Stimulated activated effector memory CD8-positive, alpha-beta T cell treated with anti-CD3 and anti-CD28 coated beads, Interleukin-12 subunit alpha, Interleukin-12 subunit beta, amount 100 ng/mL, for 72 hours (primary cell): ENCODE data around the gene ANO3.

Source experiments
- ATAC-seq: fragments of 150-1000 bp; cut with Tn5 transposase; 2 replicates; pipeline ENCODE4 v1.10.0; 2021
- DNase-seq, 2 donors: peaks; one replicate each; pipeline ENCODE4 v3.0.0; 2021 to 2022; ENCODE audit warnings: low spot score in 2 of 2
- H3K27ac Mint-ChIP-seq: one replicate; pipeline ENCODE4 v1.8.0; 2022; ENCODE audit warnings: mild to moderate bottlenecking, mixed read lengths
- H3K36me3 Mint-ChIP-seq: one replicate; pipeline ENCODE4 v1.8.0; 2022; ENCODE audit warnings: mild to moderate bottlenecking, mixed read lengths
- H3K4me1 Mint-ChIP-seq: one replicate; pipeline ENCODE4 v1.8.0; 2022; ENCODE audit warnings: mixed read lengths
- H3K4me3 Mint-ChIP-seq: one replicate; pipeline ENCODE4 v1.8.0; 2022; ENCODE audit warnings: mild to moderate bottlenecking, mixed read lengths
- H3K9me3 Mint-ChIP-seq: one replicate; pipeline ENCODE4 v1.8.0; 2022; ENCODE audit warnings: mixed read lengths

ANO3 gene

GRCh38 chr11:26332572-26332915 is 614 bp downstream of the ANO3 start:
- no peaks in the 10 kb centered on the region for H3K4me1 Mint-ChIP-seq
- ATAC-seq = no peak
- H3K27ac Mint-ChIP-seq = no peak overlapping the region
- no peaks in the 10 kb centered on the region for H3K36me3 Mint-ChIP-seq
- H3K9me3 Mint-ChIP-seq = no peaks in the 10 kb centered on the region
- H3K4me3 Mint-ChIP-seq = no peak overlapping the region
- DNase-seq = no peak

- DNase-seq (no peak), ATAC-seq (no peak)
- H3K9me3 Mint-ChIP-seq = no peaks in the 10 kb centered on the region
- H3K36me3 Mint-ChIP-seq = no peaks in the 10 kb centered on the region
- no peak overlapping the region for H3K4me3 Mint-ChIP-seq
- H3K27ac Mint-ChIP-seq = no peak overlapping the region
- H3K4me1 Mint-ChIP-seq = no peaks in the 10 kb centered on the region
Measured at GRCh38 chr11:26333906-26334305, 2.0 kb downstream of the ANO3 start.

GRCh38 chr11:26335903-26336302 is 4.0 kb downstream of the ANO3 start:
- no peak overlapping the region for H3K4me3 Mint-ChIP-seq
- ATAC-seq (no peak), DNase-seq (no peak)

DNA sequence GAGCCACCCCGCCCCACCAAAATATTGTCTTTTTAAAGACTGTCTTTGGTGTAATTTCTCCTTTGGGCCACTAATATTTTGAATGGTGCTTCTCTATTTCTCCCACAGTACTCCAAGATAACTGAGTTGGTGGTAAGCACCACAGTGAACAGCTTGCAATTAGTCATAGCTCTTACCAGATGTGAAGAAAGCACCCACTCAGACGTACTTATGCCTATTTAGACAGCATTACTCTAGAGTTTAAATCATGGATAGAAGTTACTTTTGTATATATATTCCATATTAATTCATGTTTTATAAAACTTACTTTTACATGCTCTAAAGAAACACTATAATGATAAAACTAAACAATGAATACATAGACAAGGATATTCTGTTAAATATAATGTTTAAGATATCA is 12.7 kb downstream of the ANO3 start:
- peaks cover 8% of the 10 kb centered on the region for H3K9me3 Mint-ChIP-seq
- DNase-seq = no peak
- H3K27ac Mint-ChIP-seq = no peak overlapping the region
- no peak overlapping the region for H3K4me3 Mint-ChIP-seq
- no peaks in the 10 kb centered on the region for H3K4me1 Mint-ChIP-seq
- ATAC-seq = no peak
- no peaks in the 10 kb centered on the region for H3K36me3 Mint-ChIP-seq

More at GRCh38 chr11:26335903-26336302, 4.0 kb downstream of the ANO3 start:
- Mint-ChIP-seq H3K4me1 (no peaks in the 10 kb centered on the region), H3K9me3 (peaks cover 3% of the 10 kb centered on the region), H3K36me3 (no peaks in the 10 kb centered on the region), H3K27ac (no peak overlapping the region)

- DNase-seq = no peak
- no peaks in the 10 kb centered on the region for H3K36me3 Mint-ChIP-seq
- H3K4me1 Mint-ChIP-seq = no peaks in the 10 kb centered on the region
- H3K4me3 Mint-ChIP-seq = no peak overlapping the region
- ATAC-seq = no peak
- peaks cover 16% of the 10 kb centered on the region for H3K9me3 Mint-ChIP-seq
- H3K27ac Mint-ChIP-seq = no peak overlapping the region
Measured at GRCh38 chr11:26348776-26349175, 16.8 kb downstream of the ANO3 start.

GRCh38 chr11:26350002-26350401 is 18.1 kb downstream of the ANO3 start:
- DNase-seq (no peak), ATAC-seq (no peak)
- Mint-ChIP-seq H3K4me3 (no peak overlapping the region), H3K9me3 (peaks cover 18% of the 10 kb centered on the region), H3K36me3 (no peaks in the 10 kb centered on the region), H3K4me1 (no peaks in the 10 kb centered on the region), H3K27ac (no peak overlapping the region)

DNA sequence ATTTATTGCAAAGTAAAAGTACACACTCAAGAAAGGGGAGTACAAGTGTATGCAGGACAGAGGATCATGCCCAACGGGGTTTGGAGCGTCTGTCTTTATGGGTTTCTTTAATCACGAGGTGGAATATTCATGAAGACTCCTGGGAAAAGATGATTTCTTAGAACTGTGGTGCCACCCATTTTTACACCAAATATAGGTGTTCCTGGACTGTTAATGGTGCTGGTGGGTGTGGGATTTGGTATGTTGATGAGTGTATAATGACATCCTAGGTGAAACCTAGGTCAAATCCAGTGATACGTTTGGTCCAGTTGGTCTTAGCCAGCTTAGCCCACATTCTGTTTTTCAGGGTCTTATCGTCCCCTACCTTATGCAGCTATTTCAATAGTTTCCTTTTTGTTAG is 21.1 kb downstream of the ANO3 start:
- H3K4me3 Mint-ChIP-seq = no peak overlapping the region
- H3K36me3 Mint-ChIP-seq = no peaks in the 10 kb centered on the region
- no peak overlapping the region for H3K27ac Mint-ChIP-seq
- DNase-seq (no peak), ATAC-seq (no peak)
- no peaks in the 10 kb centered on the region for H3K4me1 Mint-ChIP-seq
- H3K9me3 Mint-ChIP-seq = peaks cover 22% of the 10 kb centered on the region

DNA sequence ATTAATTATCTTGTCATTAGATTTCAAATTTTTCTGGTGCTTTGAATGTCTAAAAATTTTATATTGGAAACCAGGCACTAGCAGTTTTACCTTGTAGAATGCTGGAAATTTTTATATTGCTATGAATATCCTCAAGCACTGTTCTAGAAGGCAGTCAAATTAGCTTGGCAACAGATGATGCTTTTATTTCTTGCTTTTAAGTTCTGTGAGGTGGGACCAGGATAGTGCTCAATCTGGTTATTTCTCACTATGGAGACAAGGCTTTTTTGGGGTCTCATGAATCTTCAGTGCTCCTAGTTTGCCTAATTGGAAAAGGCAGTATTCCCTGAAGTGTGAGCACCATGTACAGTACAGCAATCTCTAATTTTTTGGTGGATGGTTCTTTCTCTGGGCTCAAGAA is 27.1 kb downstream of the ANO3 start:
- Mint-ChIP-seq H3K9me3 (peaks cover 13% of the 10 kb centered on the region), H3K4me3 (no peak overlapping the region), H3K4me1 (no peaks in the 10 kb centered on the region), H3K36me3 (no peaks in the 10 kb centered on the region), H3K27ac (no peak overlapping the region)
- DNase-seq (no peak), ATAC-seq (no peak)

DNA sequence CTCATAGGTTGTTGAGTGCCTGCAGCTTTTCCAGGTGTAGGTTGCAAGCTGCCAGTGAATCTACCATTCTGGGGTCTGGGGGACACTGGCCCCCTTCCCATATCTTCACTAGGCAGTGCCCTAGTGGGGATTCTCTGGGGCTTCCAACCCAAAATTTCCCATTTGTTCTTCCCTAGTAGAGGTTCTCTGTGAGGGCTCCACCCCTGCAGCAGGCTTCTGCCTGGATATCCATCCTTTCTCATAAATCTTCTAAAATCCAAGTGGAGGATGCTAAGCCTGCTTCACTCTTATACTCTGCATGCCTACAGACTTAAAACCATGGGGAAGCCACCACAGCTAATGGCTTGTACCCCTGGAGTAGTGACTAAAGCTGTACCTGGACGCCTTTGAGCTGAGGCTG is 33.4 kb downstream of the ANO3 start:
- DNase-seq (no peak), ATAC-seq (no peak)
- H3K9me3 Mint-ChIP-seq = peaks cover 9% of the 10 kb centered on the region
- no peak overlapping the region for H3K27ac Mint-ChIP-seq
- H3K4me1 Mint-ChIP-seq = no peaks in the 10 kb centered on the region
- H3K4me3 Mint-ChIP-seq = no peak overlapping the region
- no peaks in the 10 kb centered on the region for H3K36me3 Mint-ChIP-seq

DNA sequence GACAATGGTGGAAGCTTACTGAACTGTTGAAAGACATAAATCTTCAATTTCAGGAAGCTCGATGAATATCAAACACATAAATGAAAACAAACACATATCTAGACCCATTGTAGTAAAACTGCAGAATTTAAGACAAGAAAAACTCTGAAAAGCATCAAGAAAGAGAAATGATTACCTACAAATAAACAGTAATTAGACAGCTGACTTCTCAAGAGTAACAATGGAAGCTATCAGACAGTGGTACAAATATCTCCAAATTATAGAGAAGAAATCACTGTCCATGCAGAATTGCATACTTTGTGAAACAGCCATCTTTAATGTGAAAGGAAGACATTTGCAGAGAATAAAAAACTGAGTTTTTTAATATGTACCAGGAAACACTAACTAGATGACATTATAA is 45.7 kb downstream of the ANO3 start:
- H3K4me3 Mint-ChIP-seq = no peak overlapping the region
- ATAC-seq (no peak), DNase-seq (no peak)
- peaks cover 17% of the 10 kb centered on the region for H3K9me3 Mint-ChIP-seq
- H3K36me3 Mint-ChIP-seq = no peaks in the 10 kb centered on the region
- H3K4me1 Mint-ChIP-seq = no peaks in the 10 kb centered on the region
- no peak overlapping the region for H3K27ac Mint-ChIP-seq

GRCh38 chr11:26399336-26399735 is 67.4 kb downstream of the ANO3 start:
- ATAC-seq (no peak), DNase-seq (no peak)
- no peak overlapping the region for H3K27ac Mint-ChIP-seq
- H3K4me1 Mint-ChIP-seq = no peaks in the 10 kb centered on the region
- peaks cover 6% of the 10 kb centered on the region for H3K9me3 Mint-ChIP-seq
- no peak overlapping the region for H3K4me3 Mint-ChIP-seq
- H3K36me3 Mint-ChIP-seq = no peaks in the 10 kb centered on the region

DNA sequence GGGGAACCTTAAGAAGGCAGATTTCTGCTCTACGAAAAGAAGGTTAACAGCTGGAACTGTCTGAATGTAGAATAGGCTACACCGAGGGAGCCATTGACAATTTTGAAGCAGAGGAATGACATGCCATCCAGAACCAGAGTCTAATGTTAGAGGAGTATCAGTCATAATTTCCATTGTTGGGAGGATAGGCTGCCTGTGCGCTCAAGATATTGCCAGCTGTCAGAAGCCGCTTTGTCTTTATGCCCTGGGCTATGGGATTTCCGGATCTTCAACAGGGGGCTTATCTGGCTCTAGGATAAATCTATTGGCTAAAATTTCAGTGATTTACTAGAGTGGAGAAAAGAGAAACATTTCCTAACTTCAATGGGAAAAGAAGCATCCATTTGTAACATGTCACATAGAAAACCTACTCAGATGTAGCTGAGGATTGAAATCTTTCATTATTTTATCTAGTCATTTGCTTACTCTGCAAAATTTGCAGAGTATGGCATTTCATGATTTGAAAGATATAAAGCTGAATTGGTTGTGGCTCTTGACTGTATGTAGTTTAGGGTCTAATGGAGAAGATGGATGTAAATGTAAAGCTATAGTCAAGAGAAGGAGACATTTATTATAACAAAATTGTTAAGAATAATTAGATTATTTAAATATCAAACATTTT is 78.9 kb downstream of the ANO3 start:
- DNase-seq = no peak
- peaks cover 12% of the 10 kb centered on the region for H3K9me3 Mint-ChIP-seq
- no peaks in the 10 kb centered on the region for H3K4me1 Mint-ChIP-seq
- no peak overlapping the region for H3K4me3 Mint-ChIP-seq
- H3K27ac Mint-ChIP-seq = no peak overlapping the region
- H3K36me3 Mint-ChIP-seq = no peaks in the 10 kb centered on the region
- ATAC-seq = no peak

- ATAC-seq (no peak), DNase-seq (no peak)
- Mint-ChIP-seq H3K4me1 (no peaks in the 10 kb centered on the region), H3K9me3 (peaks cover 4% of the 10 kb centered on the region), H3K36me3 (no peaks in the 10 kb centered on the region), H3K4me3 (no peak overlapping the region), H3K27ac (no peak overlapping the region)
Measured at GRCh38 chr11:26412955-26413354, 81.0 kb downstream of the ANO3 start.

GRCh38 chr11:26418386-26418912 is 86.5 kb downstream of the ANO3 start:
- H3K9me3 Mint-ChIP-seq = peaks cover 12% of the 10 kb centered on the region
- H3K36me3 Mint-ChIP-seq = no peaks in the 10 kb centered on the region
- DNase-seq = no peak
- H3K27ac Mint-ChIP-seq = no peak overlapping the region
- ATAC-seq = no peak
- no peak overlapping the region for H3K4me3 Mint-ChIP-seq
- no peaks in the 10 kb centered on the region for H3K4me1 Mint-ChIP-seq

DNA sequence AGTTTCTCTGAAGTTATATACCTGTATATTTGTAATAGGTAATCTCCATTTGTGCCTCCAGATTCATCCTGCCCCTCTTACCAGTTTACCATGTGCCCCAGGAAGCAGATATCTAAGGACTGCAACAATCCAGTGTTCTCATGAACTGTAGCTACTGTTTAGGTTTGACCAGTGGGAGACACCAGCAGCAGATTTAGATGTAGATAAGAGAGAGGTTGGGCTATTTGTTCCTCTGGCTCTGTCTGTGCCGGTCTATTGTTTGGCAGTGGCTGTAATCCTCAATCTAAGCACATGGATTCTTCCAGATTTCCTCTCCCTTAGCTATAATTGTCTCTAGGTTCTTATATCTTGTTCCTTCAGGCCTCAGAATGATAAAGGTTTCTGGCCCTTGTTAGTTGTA is 88.4 kb downstream of the ANO3 start:
- no peak for ATAC-seq
- H3K4me3 Mint-ChIP-seq = no peak overlapping the region
- peaks cover 16% of the 10 kb centered on the region for H3K9me3 Mint-ChIP-seq
- no peak overlapping the region for H3K27ac Mint-ChIP-seq
- H3K4me1 Mint-ChIP-seq = no peaks in the 10 kb centered on the region
- no peaks in the 10 kb centered on the region for H3K36me3 Mint-ChIP-seq
- no peak for DNase-seq

DNA sequence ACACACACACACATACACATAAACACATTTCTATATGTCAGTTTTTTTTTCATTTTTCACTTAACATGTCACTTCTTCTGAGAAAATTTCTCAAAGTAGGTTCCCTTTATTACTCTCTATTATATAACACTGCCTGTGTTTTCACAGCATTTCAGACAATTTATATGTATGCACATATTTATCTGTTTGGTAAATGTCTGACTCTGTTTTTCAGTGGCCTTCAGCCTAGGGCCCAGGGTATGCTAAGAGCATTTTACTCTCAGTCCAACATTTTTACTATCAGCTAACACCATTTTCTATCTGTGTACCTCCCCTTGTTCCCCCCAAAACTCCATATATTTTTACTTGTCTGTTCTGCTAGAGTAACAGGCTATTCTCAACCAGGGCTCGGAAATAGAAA is 92.3 kb downstream of the ANO3 start:
- Mint-ChIP-seq H3K4me1 (no peaks in the 10 kb centered on the region), H3K4me3 (no peak overlapping the region), H3K36me3 (no peaks in the 10 kb centered on the region), H3K27ac (no peak overlapping the region), H3K9me3 (peaks cover 25% of the 10 kb centered on the region)
- ATAC-seq = no peak
- no peak for DNase-seq

- H3K4me1 Mint-ChIP-seq = no peaks in the 10 kb centered on the region
- no peaks in the 10 kb centered on the region for H3K36me3 Mint-ChIP-seq
- H3K4me3 Mint-ChIP-seq = no peak overlapping the region
- no peak overlapping the region for H3K27ac Mint-ChIP-seq
- no peak for ATAC-seq
- peaks cover 17% of the 10 kb centered on the region for H3K9me3 Mint-ChIP-seq
- DNase-seq = no peak
Measured at GRCh38 chr11:26439854-26440253, 107.9 kb downstream of the ANO3 start.
